Neural progenitor cell (in vitro differentiated cells): ENCODE results near the gene LHB.
"Not testable (repeated sequence)": the region's sequence is repeated elsewhere in the genome, so short reads cannot be mapped to it uniquely, and the experiment has no call there.

ENCODE experiments used
- CTCF ChIP-seq: fragments of 200-600 bp; sonication (generic); IDR thresholded peaks from 2 replicates; pipeline ENCODE4 v1.5.1; 2017; ENCODE audit warnings: antibody characterized with exemption, mild to moderate bottlenecking
- EZH2 ChIP-seq: fragments of 200-600 bp; sonication (generic); IDR thresholded peaks from 2 replicates; pipeline ENCODE4 v1.6.1; 2017; ENCODE audit warnings: antibody characterized with exemption, mild to moderate bottlenecking, moderate library complexity
- EZH2phosphoT487 ChIP-seq: fragments of 200-600 bp; sonication (generic); IDR thresholded peaks from 2 replicates; pipeline ENCODE4 v1.6.1; 2017; ENCODE audit warnings: antibody characterized with exemption

GRCh38 chr19:49025088-49025487 is 8.2 kb upstream of the LHB start:
- not testable (repeated sequence) for TF ChIP-seq EZH2, CTCF, EZH2phosphoT487
